ENCODE results near the gene ICA1L.

The ICA1L gene

DNA sequence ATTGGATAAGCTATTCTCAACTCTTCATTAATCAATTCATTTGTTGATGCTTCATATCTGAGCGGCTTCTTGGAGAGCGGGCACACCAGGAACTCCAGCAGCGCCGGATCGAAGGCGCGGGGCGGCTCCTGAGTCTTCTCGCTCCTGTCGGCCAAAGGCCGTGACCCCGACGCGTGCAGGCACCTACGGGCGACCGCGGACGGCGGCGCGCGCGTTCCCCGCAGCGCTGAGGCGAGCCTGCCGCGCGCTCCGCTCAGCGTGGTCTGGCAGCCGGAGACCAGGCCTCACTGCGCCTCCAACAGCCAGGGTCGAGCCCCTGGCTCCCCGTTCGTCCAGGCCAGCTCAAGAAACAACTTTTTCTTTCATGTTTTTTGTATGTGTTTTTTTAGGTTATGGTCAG is 97.5 kb downstream of the ICA1L start:
- no peak overlapping the region for H3K4me3 ChIP-seq (ENCODE audit: control insufficient read depth, low read depth, low read length)
- no peak for DNase-seq (ENCODE audit: low read depth)
- TF ChIP-seq, protein P1, sequence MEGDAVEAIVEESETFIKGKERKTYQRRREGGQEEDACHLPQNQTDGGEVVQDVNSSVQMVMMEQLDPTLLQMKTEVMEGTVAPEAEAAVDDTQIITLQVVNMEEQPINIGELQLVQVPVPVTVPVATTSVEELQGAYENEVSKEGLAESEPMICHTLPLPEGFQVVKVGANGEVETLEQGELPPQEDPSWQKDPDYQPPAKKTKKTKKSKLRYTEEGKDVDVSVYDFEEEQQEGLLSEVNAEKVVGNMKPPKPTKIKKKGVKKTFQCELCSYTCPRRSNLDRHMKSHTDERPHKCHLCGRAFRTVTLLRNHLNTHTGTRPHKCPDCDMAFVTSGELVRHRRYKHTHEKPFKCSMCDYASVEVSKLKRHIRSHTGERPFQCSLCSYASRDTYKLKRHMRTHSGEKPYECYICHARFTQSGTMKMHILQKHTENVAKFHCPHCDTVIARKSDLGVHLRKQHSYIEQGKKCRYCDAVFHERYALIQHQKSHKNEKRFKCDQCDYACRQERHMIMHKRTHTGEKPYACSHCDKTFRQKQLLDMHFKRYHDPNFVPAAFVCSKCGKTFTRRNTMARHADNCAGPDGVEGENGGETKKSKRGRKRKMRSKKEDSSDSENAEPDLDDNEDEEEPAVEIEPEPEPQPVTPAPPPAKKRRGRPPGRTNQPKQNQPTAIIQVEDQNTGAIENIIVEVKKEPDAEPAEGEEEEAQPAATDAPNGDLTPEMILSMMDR (conservative IDR thresholded peaks at IDR 0.05; ENCODE audit: control insufficient read depth, insufficient read depth, low read depth, low read length), result no peak

- H3K4me3 ChIP-seq (ENCODE audit: control insufficient read depth, low read depth, low read length), result no peak overlapping the region
- TF ChIP-seq, protein P1 (conservative IDR thresholded peaks at IDR 0.05; ENCODE audit: control insufficient read depth, insufficient read depth, low read depth, low read length), result no peak
- no peak for DNase-seq (ENCODE audit: low read depth)
Measured at GRCh38 chr2:202773301-202773973, 98.1 kb downstream of the ICA1L start.

DNA sequence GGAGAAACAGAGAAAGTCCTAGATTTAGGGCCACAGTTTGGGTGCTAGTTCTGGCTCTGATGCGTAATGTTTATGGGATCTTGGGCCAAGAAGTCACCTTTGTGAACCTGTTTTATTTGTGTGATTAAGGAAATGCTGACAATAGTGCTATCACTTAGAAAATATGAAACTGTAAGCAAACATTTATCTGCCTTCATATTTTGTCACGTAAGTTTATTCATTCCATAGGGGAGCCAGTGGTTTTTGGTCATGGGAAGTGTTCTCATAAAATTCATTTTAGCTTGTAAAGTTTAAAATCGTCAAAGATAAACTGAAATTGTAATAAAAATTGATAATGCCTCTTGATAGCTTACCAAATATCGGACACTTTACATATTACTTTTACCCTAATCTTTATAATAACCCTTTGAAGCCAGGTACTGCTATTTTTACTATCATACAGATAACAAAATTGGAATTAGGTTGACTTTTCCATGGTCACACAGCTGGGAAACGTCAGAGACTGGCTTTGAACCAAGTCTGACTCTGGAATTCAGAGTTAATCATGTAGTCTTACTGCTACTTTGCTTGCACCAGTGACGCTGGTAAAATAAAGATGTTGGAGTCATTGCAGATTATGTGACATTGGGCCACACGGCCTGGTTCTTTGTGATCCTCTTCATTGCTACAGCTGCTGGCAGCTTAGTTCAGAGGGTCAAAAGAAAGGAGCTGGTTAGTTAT is 99.7 kb downstream of the ICA1L start:
- H3K4me3 ChIP-seq (ENCODE audit: control insufficient read depth, low read depth, low read length), result no peak overlapping the region
- TF ChIP-seq, protein P1 (conservative IDR thresholded peaks at IDR 0.05; ENCODE audit: control insufficient read depth, insufficient read depth, low read depth, low read length), result no peak
- peak; percentile 27 for DNase-seq (ENCODE audit: low read depth)

- no peak for DNase-seq (ENCODE audit: low read depth)
- TF ChIP-seq, protein P1 (conservative IDR thresholded peaks at IDR 0.05; ENCODE audit: control insufficient read depth, insufficient read depth, low read depth, low read length), result no peak
- H3K4me3 ChIP-seq (ENCODE audit: control insufficient read depth, low read depth, low read length), result no peak overlapping the region
Measured at GRCh38 chr2:202771336-202771735, 100.2 kb downstream of the ICA1L start.

DNA sequence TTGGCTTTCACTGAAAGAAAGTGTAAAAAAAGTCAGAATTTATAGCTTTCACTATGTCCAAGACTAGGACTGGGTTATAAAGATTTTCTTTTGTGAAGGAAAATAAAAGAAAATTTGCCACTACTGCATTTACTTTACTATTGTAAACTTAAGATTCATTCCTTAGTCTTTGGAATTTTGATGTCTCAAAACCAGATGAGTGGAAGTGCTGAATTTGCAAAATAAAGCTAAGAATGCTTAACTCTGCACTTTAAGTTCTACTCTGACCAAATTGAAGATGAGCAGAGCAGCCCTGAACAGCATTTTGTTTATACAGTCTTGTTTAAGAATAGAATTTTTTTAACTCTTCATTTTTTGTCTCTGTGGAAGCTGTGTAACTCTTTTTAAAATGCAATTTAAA is 102.4 kb downstream of the ICA1L start:
- H3K4me3 ChIP-seq (ENCODE audit: control insufficient read depth, low read depth, low read length), result no peak overlapping the region
- TF ChIP-seq, protein P1 (conservative IDR thresholded peaks at IDR 0.05; ENCODE audit: control insufficient read depth, insufficient read depth, low read depth, low read length), result no peak
- DNase-seq (ENCODE audit: low read depth), result no peak

GRCh38 chr2:202768273-202768672 is 103.3 kb downstream of the ICA1L start:
- no peak overlapping the region for H3K4me3 ChIP-seq (ENCODE audit: control insufficient read depth, low read depth, low read length)
- TF ChIP-seq, protein P1 (conservative IDR thresholded peaks at IDR 0.05; ENCODE audit: control insufficient read depth, insufficient read depth, low read depth, low read length), result no peak
- DNase-seq (ENCODE audit: low read depth), result no peak

Data from fibroblast of mammary gland (primary cell).